PC-9 (cell line): ENCODE results near the gene GDPD5.

Experiments used
- CTCF ChIP-seq: fragments of 200-600 bp; sonication (generic); conservative IDR thresholded peaks from 2 replicates; pipeline ENCODE4 v1.6.1; 2017; ENCODE audit warnings: mixed run types, antibody characterized with exemption, mild to moderate bottlenecking, moderate library complexity
- EZH2 ChIP-seq: fragments of 200-600 bp; sonication (generic); IDR thresholded peaks from 2 replicates; pipeline ENCODE4 v1.8.0; 2017; ENCODE audit warnings: antibody characterized with exemption, low read depth

GRCh38 chr11:75429641-75429901, 96.2 kb downstream of the GDPD5 start:
- TF ChIP-seq CTCF = no peak
- TF ChIP-seq EZH2 = no peak
